GM18499 (cell line): ENCODE results near the gene GNPDA1.
A peak's percentile ranks its signal among the peaks of the same experiment; 100 is the strongest.

Experiments
- ATAC-seq: cut with Tn5 transposase; IDR thresholded peaks from one replicate; pipeline ENCODE4 v1.9.1; 2021; ENCODE audit warnings: moderate number of reproducible peaks; ENCODE audit not compliant: insufficient read depth, unreplicated experiment

Gene GNPDA1

GRCh38 chr5:142024771-142025304 lies 12.0 kb upstream of the GNPDA1 start:
- no peak for ATAC-seq

GRCh38 chr5:142023836-142024235 lies 11.0 kb upstream of the GNPDA1 start:
- no peak for ATAC-seq

GRCh38 chr5:142020122-142020659 lies 7.4 kb upstream of the GNPDA1 start:
- no peak for ATAC-seq

GRCh38 chr5:142017832-142018427 lies 5.1 kb upstream of the GNPDA1 start:
- ATAC-seq, result no peak

- ATAC-seq, result peak; percentile 13
Measured at GRCh38 chr5:142016556-142016955, 3.7 kb upstream of the GNPDA1 start.

- ATAC-seq, result peak; percentile 31
Measured at GRCh38 chr5:142015781-142016533, 3.1 kb upstream of the GNPDA1 start.

- ATAC-seq, result no peak
Measured at GRCh38 chr5:142014911-142015584, 2.2 kb upstream of the GNPDA1 start.

GRCh38 chr5:142013734-142014521 lies 1.1 kb upstream of the GNPDA1 start:
- no peak for ATAC-seq

GRCh38 chr5:142012186-142012785 lies 541 bp downstream of the GNPDA1 start:
- ATAC-seq, result no peak

- ATAC-seq, result no peak
Measured at GRCh38 chr5:142011572-142012185, 1.1 kb downstream of the GNPDA1 start.

- ATAC-seq, result no peak
Measured at GRCh38 chr5:142009886-142010285, 2.9 kb downstream of the GNPDA1 start.

GRCh38 chr5:142008813-142009212 lies 4.0 kb downstream of the GNPDA1 start:
- no peak for ATAC-seq

- ATAC-seq, result no peak
Measured at GRCh38 chr5:142007237-142007544, 5.6 kb downstream of the GNPDA1 start.

- no peak for ATAC-seq
Measured at GRCh38 chr5:142006363-142007236, 6.2 kb downstream of the GNPDA1 start.

- no peak for ATAC-seq
Measured at GRCh38 chr5:142003266-142003800, 9.5 kb downstream of the GNPDA1 start.

- ATAC-seq, result no peak
Measured at GRCh38 chr5:142000704-142001484, 11.9 kb downstream of the GNPDA1 start.

GRCh38 chr5:142000173-142000572 lies 12.7 kb downstream of the GNPDA1 start:
- no peak for ATAC-seq
